ENCODE data around the gene RNGTT. TPM values are rescaled to one million over a fixed set of nuclear protein-coding genes. Genes with fewer than 3 reads are reported as not detected.

Gene RNGTT
- total RNA-seq, 2 experiments from 2014 or later = 11.6 to 12.4 TPM

DNA sequence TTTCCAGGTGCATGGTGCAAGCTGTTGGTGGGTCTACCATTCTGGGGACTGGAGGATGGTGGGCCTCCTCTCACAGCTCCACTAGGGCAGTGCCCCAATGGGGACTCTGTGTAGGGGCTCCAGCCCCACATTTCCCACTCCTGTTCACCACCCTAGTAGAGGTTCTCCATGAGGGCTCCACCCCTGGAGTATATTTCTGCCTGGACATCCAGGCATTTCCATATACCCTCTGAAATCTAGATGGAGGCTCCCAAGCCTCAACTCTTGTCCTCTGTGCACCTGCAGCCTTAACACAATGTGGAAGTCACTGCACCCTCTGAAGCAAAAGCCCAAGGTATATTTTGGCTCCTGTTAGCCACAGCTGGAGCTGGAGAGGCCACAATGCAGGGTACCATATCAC, 393.5 kb downstream of the RNGTT start:
- DNase-seq (no peak), ATAC-seq (ENCODE audit: poor library complexity) (no peak)
- Histone ChIP-seq H3K4me1 (ENCODE audit: insufficient read depth, low read length) (no peaks in the 10 kb centered on the region), H3K27me3 (ENCODE audit: control insufficient read depth in 1 of 2, insufficient read depth in 2 of 2, low read length in 2 of 2) (peaks cover 0 to 3% of the 10 kb centered on the region in 2 experiments), H3K9me3 (ENCODE audit: control insufficient read depth in 1 of 2, insufficient read depth in 1 of 2, low read length in 2 of 2) (peaks cover 0 to 11% of the 10 kb centered on the region in 2 experiments), H3K36me3 (ENCODE audit: insufficient read depth, low read length) (no peaks in the 10 kb centered on the region), H3K27ac (ENCODE audit: low read depth in 1 of 2, low read length in 2 of 2) (no peak overlapping the region), H3K4me3 (ENCODE audit: low read length) (no peak overlapping the region)
- Mint-ChIP-seq H3K27me3 (peaks cover 4% of the 10 kb centered on the region), H3K27ac (no peak overlapping the region), H3K4me1 (ENCODE audit: low read depth) (no peaks in the 10 kb centered on the region), H3K4me3 (no peak overlapping the region), H3K36me3 (ENCODE audit: low read depth) (no peaks in the 10 kb centered on the region), H3K9me3 (peaks cover 6% of the 10 kb centered on the region)
- POLR2A ChIA-PET = no interaction called here
- intact Hi-C loops (cut with DNase I, micrococcal nuclease) = no loop called here
- CTCF ChIA-PET = no interaction called here
- TF ChIP-seq CTCF (IDR thresholded peaks at IDR 0.05) = no peak

DNA sequence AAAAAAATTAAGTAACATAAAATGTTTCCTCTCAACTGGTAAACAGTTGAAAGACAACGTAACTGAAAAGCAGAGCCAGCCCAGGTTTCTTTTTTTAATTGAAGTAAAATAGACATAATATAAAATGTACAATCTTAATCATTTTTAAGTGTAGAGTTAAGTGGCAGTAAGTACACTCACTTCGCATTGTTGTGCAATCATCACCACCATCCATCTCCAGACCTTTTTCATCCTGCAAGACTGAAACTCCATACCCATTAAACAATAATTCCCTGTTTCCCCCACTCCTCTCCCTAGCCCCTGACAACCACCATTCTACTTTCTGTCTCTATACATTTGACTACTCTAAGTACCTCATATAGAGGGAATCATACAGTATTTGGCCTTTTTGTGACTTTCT, 395.7 kb downstream of the RNGTT start:
- CTCF ChIA-PET = no interaction called here
- TF ChIP-seq CTCF (IDR thresholded peaks at IDR 0.05) = no peak

GRCh38 chr6:88566746-88567534, 396.5 kb downstream of the RNGTT start:
- no peaks in the 10 kb centered on the region for H3K4me1 ChIP-seq (ENCODE audit: insufficient read depth, low read length)
- ChIA-PET CTCF (no interaction called here), POLR2A (no interaction called here)
- H3K9me3 ChIP-seq (ENCODE audit: control insufficient read depth in 1 of 2, insufficient read depth in 1 of 2, low read length in 2 of 2) = peaks cover 0 to 14% of the 10 kb centered on the region in 2 experiments
- no peak overlapping the region for H3K27ac ChIP-seq (ENCODE audit: low read depth in 1 of 2, low read length in 2 of 2)
- no peak for DNase-seq
- no peak for ATAC-seq (ENCODE audit: poor library complexity)
- Mint-ChIP-seq H3K4me3 (no peak overlapping the region), H3K27me3 (peaks cover 4% of the 10 kb centered on the region), H3K27ac (no peak overlapping the region), H3K9me3 (peaks cover 6% of the 10 kb centered on the region), H3K36me3 (ENCODE audit: low read depth) (no peaks in the 10 kb centered on the region), H3K4me1 (ENCODE audit: low read depth) (no peaks in the 10 kb centered on the region)
- no peak overlapping the region for H3K4me3 ChIP-seq (ENCODE audit: low read length)
- H3K27me3 ChIP-seq (ENCODE audit: control insufficient read depth in 1 of 2, insufficient read depth in 2 of 2, low read length in 2 of 2) = peaks cover 0 to 3% of the 10 kb centered on the region in 2 experiments
- intact Hi-C loops (cut with DNase I, micrococcal nuclease) = no loop called here
- no peak for TF ChIP-seq CTCF (IDR thresholded peaks at IDR 0.05)
- H3K36me3 ChIP-seq (ENCODE audit: insufficient read depth, low read length) = no peaks in the 10 kb centered on the region

More for the DNA sequence above, 395.7 kb downstream of the RNGTT start:
- no peaks in the 10 kb centered on the region for H3K4me1 Mint-ChIP-seq (ENCODE audit: low read depth)
- no peak overlapping the region for H3K27ac Mint-ChIP-seq
- H3K36me3 Mint-ChIP-seq (ENCODE audit: low read depth) = no peaks in the 10 kb centered on the region
- peaks cover 0 to 14% of the 10 kb centered on the region in 2 experiments for H3K9me3 ChIP-seq (ENCODE audit: control insufficient read depth in 1 of 2, insufficient read depth in 1 of 2, low read length in 2 of 2)
- H3K4me3 ChIP-seq (ENCODE audit: low read length) = no peak overlapping the region
- peaks cover 0 to 3% of the 10 kb centered on the region in 2 experiments for H3K27me3 ChIP-seq (ENCODE audit: control insufficient read depth in 1 of 2, insufficient read depth in 2 of 2, low read length in 2 of 2)
- intact Hi-C loops (cut with DNase I, micrococcal nuclease) = no loop called here
- no peaks in the 10 kb centered on the region for H3K36me3 ChIP-seq (ENCODE audit: insufficient read depth, low read length)
- POLR2A ChIA-PET = no interaction called here
- H3K4me1 ChIP-seq (ENCODE audit: insufficient read depth, low read length) = no peaks in the 10 kb centered on the region
- ATAC-seq (ENCODE audit: poor library complexity) = no peak
- no peak overlapping the region for H3K4me3 Mint-ChIP-seq
- peaks cover 4% of the 10 kb centered on the region for H3K27me3 Mint-ChIP-seq
- peaks cover 6% of the 10 kb centered on the region for H3K9me3 Mint-ChIP-seq
- DNase-seq = no peak
- H3K27ac ChIP-seq (ENCODE audit: low read depth in 1 of 2, low read length in 2 of 2) = no peak overlapping the region

Data from CD4-positive, alpha-beta T cell (primary cell).